ENCODE results near the gene RARS2.

Gene RARS2

DNA sequence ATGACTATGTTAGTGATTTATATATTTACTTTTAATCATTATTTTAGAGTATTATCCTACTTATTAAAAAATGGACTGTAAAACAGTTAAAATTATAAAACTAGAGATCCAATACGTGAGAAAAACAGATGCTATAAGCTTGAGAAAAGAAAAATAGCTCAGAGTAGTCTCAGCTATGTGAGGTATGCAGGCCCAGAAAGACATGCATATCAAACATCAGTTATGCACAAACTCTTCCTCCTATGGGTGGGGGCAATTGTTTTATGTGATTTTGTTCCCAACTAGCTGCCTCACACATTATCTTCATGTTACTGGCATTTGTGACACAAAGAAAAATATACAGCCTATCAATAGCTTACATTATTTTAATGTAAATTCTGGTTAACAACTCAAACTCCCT lies 28.8 kb downstream of the RARS2 start:
- no peak for TF ChIP-seq EZH2 (IDR thresholded peaks at IDR 0.05; ENCODE audit: borderline replicate concordance, low read length)
- TF ChIP-seq, protein P1, sequence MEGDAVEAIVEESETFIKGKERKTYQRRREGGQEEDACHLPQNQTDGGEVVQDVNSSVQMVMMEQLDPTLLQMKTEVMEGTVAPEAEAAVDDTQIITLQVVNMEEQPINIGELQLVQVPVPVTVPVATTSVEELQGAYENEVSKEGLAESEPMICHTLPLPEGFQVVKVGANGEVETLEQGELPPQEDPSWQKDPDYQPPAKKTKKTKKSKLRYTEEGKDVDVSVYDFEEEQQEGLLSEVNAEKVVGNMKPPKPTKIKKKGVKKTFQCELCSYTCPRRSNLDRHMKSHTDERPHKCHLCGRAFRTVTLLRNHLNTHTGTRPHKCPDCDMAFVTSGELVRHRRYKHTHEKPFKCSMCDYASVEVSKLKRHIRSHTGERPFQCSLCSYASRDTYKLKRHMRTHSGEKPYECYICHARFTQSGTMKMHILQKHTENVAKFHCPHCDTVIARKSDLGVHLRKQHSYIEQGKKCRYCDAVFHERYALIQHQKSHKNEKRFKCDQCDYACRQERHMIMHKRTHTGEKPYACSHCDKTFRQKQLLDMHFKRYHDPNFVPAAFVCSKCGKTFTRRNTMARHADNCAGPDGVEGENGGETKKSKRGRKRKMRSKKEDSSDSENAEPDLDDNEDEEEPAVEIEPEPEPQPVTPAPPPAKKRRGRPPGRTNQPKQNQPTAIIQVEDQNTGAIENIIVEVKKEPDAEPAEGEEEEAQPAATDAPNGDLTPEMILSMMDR (IDR thresholded peaks at IDR 0.05; ENCODE audit: low read length): no peak
- H3K4me3 ChIP-seq (ENCODE audit: low read depth, low read length, poor library complexity, severe bottlenecking): no peak overlapping the region
- no peaks in the 10 kb centered on the region for H3K4me1 ChIP-seq (ENCODE audit: insufficient read depth, low read length, severe bottlenecking)
- no peaks in the 10 kb centered on the region for H3K9me2 ChIP-seq (ENCODE audit: low read depth, low read length)
- no peaks in the 10 kb centered on the region for H3F3A ChIP-seq (ENCODE audit: insufficient read depth, low read length)
- no peak overlapping the region for H3K4me2 ChIP-seq (ENCODE audit: low read length)
- no peak overlapping the region for H3K9ac ChIP-seq (ENCODE audit: low read length)
- no peaks in the 10 kb centered on the region for H4K20me1 ChIP-seq (ENCODE audit: insufficient read depth, low read length)
- peaks cover 3% of the 10 kb centered on the region; the same call in 1 of the 2 replicates for H3K79me2 ChIP-seq (ENCODE audit: insufficient read depth, low read length)
- H3K27ac ChIP-seq (ENCODE audit: low read depth, low read length, poor library complexity, severe bottlenecking): no peak overlapping the region
- H2AFZ ChIP-seq (ENCODE audit: low read length): no peak overlapping the region
- H3K27me3 ChIP-seq (ENCODE audit: insufficient read depth, low read length): no peaks in the 10 kb centered on the region
- H3K9me3 ChIP-seq (ENCODE audit: low read length): no peaks in the 10 kb centered on the region
- H3K36me3 ChIP-seq (ENCODE audit: insufficient read depth, low read length): peaks cover 65% of the 10 kb centered on the region

DNA sequence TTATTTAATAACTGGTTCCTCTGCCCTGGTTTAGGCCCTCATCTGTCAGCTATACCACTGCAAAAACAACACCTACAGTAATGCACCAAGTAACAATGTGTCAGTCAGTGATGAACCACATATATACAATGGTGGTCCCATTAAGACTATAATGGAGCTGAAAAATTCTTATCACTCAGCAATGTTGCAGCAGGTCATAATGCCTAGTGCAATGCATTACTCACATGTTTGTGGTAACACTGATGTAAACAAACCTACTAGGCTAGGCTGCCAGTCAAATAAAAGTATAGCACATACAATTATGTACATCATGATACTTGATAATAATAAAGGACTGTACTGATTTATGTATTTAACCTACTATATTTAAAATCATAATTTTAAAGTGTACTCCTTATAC lies 31.3 kb downstream of the RARS2 start:
- no peaks in the 10 kb centered on the region for H4K20me1 ChIP-seq (ENCODE audit: insufficient read depth, low read length)
- no peak for TF ChIP-seq EZH2 (IDR thresholded peaks at IDR 0.05; ENCODE audit: borderline replicate concordance, low read length)
- TF ChIP-seq, protein P1 (IDR thresholded peaks at IDR 0.05; ENCODE audit: low read length): no peak
- H3K27ac ChIP-seq (ENCODE audit: low read depth, low read length, poor library complexity, severe bottlenecking): no peak overlapping the region
- no peaks in the 10 kb centered on the region for H3K27me3 ChIP-seq (ENCODE audit: insufficient read depth, low read length)
- no peaks in the 10 kb centered on the region for H3F3A ChIP-seq (ENCODE audit: insufficient read depth, low read length)
- H3K36me3 ChIP-seq (ENCODE audit: insufficient read depth, low read length): peaks cover 68% of the 10 kb centered on the region
- no peak overlapping the region for H3K9ac ChIP-seq (ENCODE audit: low read length)
- H3K4me3 ChIP-seq (ENCODE audit: low read depth, low read length, poor library complexity, severe bottlenecking): no peak overlapping the region
- no peak overlapping the region for H2AFZ ChIP-seq (ENCODE audit: low read length)
- no peaks in the 10 kb centered on the region for H3K79me2 ChIP-seq (ENCODE audit: insufficient read depth, low read length)
- H3K9me3 ChIP-seq (ENCODE audit: low read length): no peaks in the 10 kb centered on the region
- H3K4me1 ChIP-seq (ENCODE audit: insufficient read depth, low read length, severe bottlenecking): no peaks in the 10 kb centered on the region
- no peak overlapping the region for H3K4me2 ChIP-seq (ENCODE audit: low read length)
- no peaks in the 10 kb centered on the region for H3K9me2 ChIP-seq (ENCODE audit: low read depth, low read length)

DNA sequence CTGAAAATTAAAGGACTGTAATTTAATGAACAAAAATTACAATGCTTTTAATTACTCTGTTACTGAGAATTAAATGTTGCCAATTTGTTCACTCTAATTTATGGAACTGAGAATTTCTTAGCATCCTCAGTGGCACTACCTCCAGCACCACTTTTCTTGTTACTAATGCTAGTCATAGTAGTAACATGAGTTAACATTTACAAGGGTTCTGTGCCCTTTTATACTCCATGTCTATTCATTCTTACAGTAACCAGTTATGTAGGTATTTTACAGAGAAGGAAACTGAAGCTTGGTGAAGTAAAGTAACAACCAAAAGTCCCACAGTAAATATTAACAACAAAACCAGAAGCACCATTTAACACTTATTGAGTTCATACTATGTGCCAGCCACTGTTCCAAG lies 34.3 kb downstream of the RARS2 start:
- H3K27me3 ChIP-seq (ENCODE audit: insufficient read depth, low read length): no peaks in the 10 kb centered on the region
- H3K36me3 ChIP-seq (ENCODE audit: insufficient read depth, low read length): peaks cover 64% of the 10 kb centered on the region
- no peaks in the 10 kb centered on the region for H3F3A ChIP-seq (ENCODE audit: insufficient read depth, low read length)
- no peak overlapping the region for H3K4me2 ChIP-seq (ENCODE audit: low read length)
- no peak overlapping the region for H3K4me3 ChIP-seq (ENCODE audit: low read depth, low read length, poor library complexity, severe bottlenecking)
- no peaks in the 10 kb centered on the region for H3K9me3 ChIP-seq (ENCODE audit: low read length)
- H2AFZ ChIP-seq (ENCODE audit: low read length): no peak overlapping the region
- no peaks in the 10 kb centered on the region for H3K79me2 ChIP-seq (ENCODE audit: insufficient read depth, low read length)
- TF ChIP-seq, protein P1 (IDR thresholded peaks at IDR 0.05; ENCODE audit: low read length): no peak
- TF ChIP-seq EZH2 (IDR thresholded peaks at IDR 0.05; ENCODE audit: borderline replicate concordance, low read length): no peak
- H4K20me1 ChIP-seq (ENCODE audit: insufficient read depth, low read length): no peaks in the 10 kb centered on the region
- no peak overlapping the region for H3K9ac ChIP-seq (ENCODE audit: low read length)
- H3K9me2 ChIP-seq (ENCODE audit: low read depth, low read length): no peaks in the 10 kb centered on the region
- no peak overlapping the region for H3K27ac ChIP-seq (ENCODE audit: low read depth, low read length, poor library complexity, severe bottlenecking)
- H3K4me1 ChIP-seq (ENCODE audit: insufficient read depth, low read length, severe bottlenecking): no peaks in the 10 kb centered on the region
